ENCODE measurements around the gene SPATA18.

- TF ChIP-seq CTCF (IDR thresholded peaks at IDR 0.05) (no peak), POLR2A (IDR thresholded peaks at IDR 0.05) (no peak)
Measured at GRCh38 chr4:52095374-52095773, 44.3 kb downstream of the SPATA18 start.

Measured in sigmoid colon (tissue), 3 donors.